Fibroblast of villous mesenchyme (primary cell): Measurements from ENCODE around the gene ARF3. TPM values are rescaled to one million over a fixed set of nuclear protein-coding genes. Genes with fewer than 3 reads are reported as not detected.

Experiments used
- DNase-seq: peaks from one replicate; pipeline ENCODE4 v3.0.0-alpha.2; 2010; ENCODE audit warnings: low read depth
- H3K4me3 ChIP-seq: 2 replicates; pipeline ENCODE4 v1.5.1; 2011; ENCODE audit warnings: low read depth, mild to moderate bottlenecking, low read length
- CTCF ChIP-seq: IDR thresholded peaks from 2 replicates; pipeline ENCODE4 v1.5.1; 2012; ENCODE audit warnings: low read depth, mild to moderate bottlenecking, low read length; ENCODE audit not compliant: insufficient read depth
- total RNA-seq: library from RNA; depleted of rRNA; stranded (reverse); fragments of >200 nt; gene quantifications from 2 replicates; pipeline ENCODE4 v1.2.3, GENCODE V29; 2012

Gene ARF3
- total RNA-seq, 1 donor = 68.2 TPM

DNA sequence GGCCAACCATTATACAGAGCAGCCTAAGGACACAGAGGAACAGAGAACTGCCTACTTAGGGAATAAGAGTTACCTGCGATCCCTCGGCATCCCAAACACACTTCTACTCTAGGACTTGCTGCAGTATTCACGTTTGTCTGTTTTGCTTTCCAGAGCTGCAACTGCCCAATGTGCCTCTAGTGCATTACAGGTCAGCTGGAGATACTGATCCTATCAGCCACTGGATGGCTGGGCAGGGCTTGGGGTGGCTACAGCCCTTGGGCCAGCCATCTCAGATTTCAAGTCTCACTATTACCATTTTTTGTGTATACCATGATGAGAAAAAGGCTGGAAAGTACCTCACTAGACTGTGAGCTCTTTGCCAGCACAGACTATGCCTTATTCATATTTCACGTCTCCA lies 4.6 kb downstream of the ARF3 start:
- no peak for TF ChIP-seq CTCF

DNA sequence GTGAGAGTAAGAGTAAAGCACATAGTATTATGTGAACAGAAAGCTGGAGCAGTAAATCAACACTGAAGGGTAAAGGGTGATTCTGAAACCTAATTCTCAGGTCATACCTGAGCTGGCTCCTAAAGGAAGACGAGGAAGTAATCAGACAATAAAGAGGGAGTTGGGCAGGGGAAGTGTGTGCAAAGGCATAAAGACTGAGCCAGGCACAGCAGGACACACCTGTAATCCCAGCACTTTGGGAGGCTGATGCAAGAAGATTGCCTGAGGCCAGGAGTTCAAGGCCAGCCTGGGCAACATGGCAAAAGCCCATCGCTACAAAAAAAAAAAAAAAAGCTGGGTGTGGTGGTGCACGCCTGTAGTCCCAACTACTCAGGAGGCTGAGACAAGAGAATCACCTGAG lies 9.6 kb downstream of the ARF3 start:
- no peak overlapping the region for H3K4me3 ChIP-seq
- DNase-seq = no peak
- TF ChIP-seq CTCF = no peak

More for the DNA sequence above, 4.6 kb downstream of the ARF3 start:
- DNase-seq = no peak
- no peak overlapping the region for H3K4me3 ChIP-seq

GRCh38 chr12:48946943-48947342 lies 10.3 kb downstream of the ARF3 start:
- no peak overlapping the region for H3K4me3 ChIP-seq
- TF ChIP-seq CTCF = no peak
- DNase-seq = no peak

DNA sequence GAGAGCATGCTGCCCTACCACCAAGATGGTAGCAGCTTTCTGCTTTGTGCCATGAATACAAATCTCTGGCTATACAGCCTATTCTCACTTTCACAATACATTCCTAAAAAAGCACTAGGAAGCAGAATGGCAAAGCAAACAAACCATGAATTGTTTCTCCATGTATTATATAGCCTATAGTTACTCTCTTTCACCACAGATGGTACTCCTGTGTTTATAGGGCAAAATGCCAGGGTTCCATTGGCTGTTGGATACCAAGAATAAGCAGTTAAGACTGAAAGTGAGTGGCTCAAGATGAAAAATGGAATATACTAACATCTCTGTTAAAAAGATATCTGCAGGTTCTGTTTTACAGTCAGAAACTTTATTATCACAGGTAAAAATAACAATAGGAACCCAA lies 11.1 kb downstream of the ARF3 start:
- TF ChIP-seq CTCF = no peak
- H3K4me3 ChIP-seq = no peak overlapping the region
- DNase-seq = peak; percentile 20

DNA sequence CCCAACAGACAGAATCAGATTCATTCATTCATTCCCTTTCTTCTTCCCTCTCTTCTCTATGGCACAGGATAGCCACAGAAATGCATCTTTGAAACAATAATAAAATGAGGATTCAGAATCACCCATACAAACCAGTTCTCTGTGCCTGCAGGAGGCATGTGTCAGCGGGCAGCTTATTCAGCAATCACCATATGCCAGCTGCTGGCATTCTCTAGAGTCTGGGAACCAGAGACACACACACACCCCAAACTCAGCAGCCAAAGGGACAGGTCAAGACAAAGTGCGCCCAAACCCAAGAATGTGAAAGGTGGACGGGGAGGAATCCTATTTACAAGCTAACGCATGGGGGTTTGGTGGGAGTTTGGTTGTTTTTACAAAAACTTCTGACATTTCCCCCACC lies 14.1 kb downstream of the ARF3 start:
- no peak for DNase-seq
- no peak for TF ChIP-seq CTCF
- no peak overlapping the region for H3K4me3 ChIP-seq

GRCh38 chr12:48940181-48940580 lies 17.1 kb downstream of the ARF3 start:
- TF ChIP-seq CTCF = no peak
- DNase-seq = no peak
- no peak overlapping the region for H3K4me3 ChIP-seq

- H3K4me3 ChIP-seq = no peak overlapping the region
- no peak for DNase-seq
- no peak for TF ChIP-seq CTCF
Observed at GRCh38 chr12:48938805-48939204, 18.5 kb downstream of the ARF3 start.
